Muscle layer of colon (tissue), 2 donors: ENCODE results near the gene AFTPH.

Source experiments
- H3K27ac ChIP-seq: one replicate; pipeline ENCODE4 v1.7.0; 2013; ENCODE audit warnings: low read depth, mild to moderate bottlenecking, low read length, moderate library complexity
- H3K27me3 ChIP-seq, 2 donors: one replicate each; pipeline ENCODE4 v1.7.0; 2013; ENCODE audit warnings: low read length in 2 of 2, mild to moderate bottlenecking in 2 of 2; ENCODE audit not compliant: insufficient read depth in 2 of 2, control insufficient read depth in 1 of 2
- H3K36me3 ChIP-seq: one replicate; pipeline ENCODE4 v1.7.0; 2013; ENCODE audit warnings: mild to moderate bottlenecking, low read length; ENCODE audit not compliant: insufficient read depth
- H3K4me1 ChIP-seq: one replicate; pipeline ENCODE4 v1.7.0; 2013; ENCODE audit warnings: mild to moderate bottlenecking, low read length; ENCODE audit not compliant: insufficient read depth
- H3K4me3 ChIP-seq, 2 donors: one replicate each; pipeline ENCODE4 v1.7.0; 2013; ENCODE audit warnings: low read length in 2 of 2, low read depth in 1 of 2, mild to moderate bottlenecking in 1 of 2, moderate library complexity in 1 of 2
- H3K9ac ChIP-seq: one replicate; pipeline ENCODE4 v1.7.0; 2013; ENCODE audit warnings: low read length
- H3K9me3 ChIP-seq: one replicate; pipeline ENCODE4 v1.7.0; 2013; ENCODE audit warnings: mild to moderate bottlenecking, low read length
- donor health status: abdominal sarcoma.
- donor health status: Adenocarcinoma of cecum.

AFTPH gene

DNA sequence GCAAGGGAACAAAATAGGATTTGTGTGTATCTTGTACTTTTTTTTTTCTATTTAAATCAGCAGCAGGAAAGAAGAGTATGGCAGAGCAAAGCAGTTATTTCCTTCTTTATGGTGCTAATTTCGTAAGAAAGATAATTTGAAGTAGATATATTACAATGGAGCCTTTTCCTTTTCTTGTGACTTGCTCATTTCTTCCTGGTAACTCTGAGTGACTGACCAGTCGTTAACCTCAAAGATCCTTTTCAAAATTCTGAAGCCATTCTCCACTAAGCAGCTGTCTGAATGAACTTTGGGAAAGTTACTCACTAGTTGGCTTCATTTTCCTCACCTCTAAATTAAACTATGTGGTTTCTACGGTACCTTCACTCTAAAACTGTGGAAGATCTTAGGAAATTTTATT lies 24.6 kb downstream of the AFTPH start:
- Histone ChIP-seq H3K36me3 (peaks cover 4% of the 10 kb centered on the region), H3K9ac (no peak overlapping the region), H3K4me1 (peaks cover 9% of the 10 kb centered on the region), H3K27me3 (no peaks in the 10 kb centered on the region), H3K9me3 (no peaks in the 10 kb centered on the region), H3K4me3 (no peak overlapping the region), H3K27ac (no peak overlapping the region)

DNA sequence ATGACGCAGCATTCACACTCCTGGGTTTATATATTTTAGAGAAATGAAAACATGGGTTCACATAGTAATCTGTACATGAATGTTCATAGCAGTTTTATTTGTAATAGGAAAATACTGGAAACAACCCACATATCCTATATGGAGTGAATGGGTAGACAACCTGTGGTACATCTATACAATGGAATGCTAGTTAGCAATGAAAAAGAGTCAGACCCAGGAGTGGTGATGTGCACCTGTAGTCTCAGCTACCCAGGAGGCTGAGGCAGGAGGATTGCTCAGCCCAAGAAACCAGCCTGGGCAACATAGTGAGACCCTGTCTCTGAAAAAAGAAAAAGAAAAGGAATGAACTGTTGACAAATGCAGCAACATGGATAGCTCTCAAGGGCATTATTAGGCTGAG lies 25.9 kb downstream of the AFTPH start:
- H3K27me3 ChIP-seq: no peaks in the 10 kb centered on the region

DNA sequence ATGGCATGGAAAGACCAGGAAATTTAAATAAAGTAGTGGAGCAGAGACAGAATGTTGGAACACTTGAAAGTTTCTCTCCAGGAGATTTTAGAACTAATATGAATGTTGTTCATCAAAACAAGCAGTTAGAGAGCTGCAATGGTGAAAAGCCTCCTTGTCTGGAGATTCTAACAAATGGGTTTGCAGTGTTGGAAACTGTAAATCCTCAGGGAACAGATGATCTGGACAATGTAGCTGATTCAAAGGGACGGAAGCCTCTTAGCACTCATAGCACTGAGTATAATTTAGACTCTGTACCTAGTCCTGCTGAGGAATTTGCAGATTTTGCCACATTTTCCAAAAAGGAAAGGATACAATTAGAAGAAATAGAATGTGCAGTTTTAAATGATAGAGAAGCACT lies 27.7 kb downstream of the AFTPH start:
- Histone ChIP-seq H3K27me3 (no peaks in the 10 kb centered on the region), H3K4me1 (peaks cover 5% of the 10 kb centered on the region), H3K4me3 (no peak overlapping the region), H3K9me3 (no peaks in the 10 kb centered on the region), H3K27ac (no peak overlapping the region), H3K36me3 (peaks cover 4% of the 10 kb centered on the region), H3K9ac (no peak overlapping the region)

More for the DNA sequence above, 25.9 kb downstream of the AFTPH start:
- peaks cover 4% of the 10 kb centered on the region for H3K36me3 ChIP-seq
- H3K9ac ChIP-seq: no peak overlapping the region
- H3K4me3 ChIP-seq: no peak overlapping the region
- H3K27ac ChIP-seq: no peak overlapping the region
- peaks cover 5% of the 10 kb centered on the region for H3K4me1 ChIP-seq
- H3K9me3 ChIP-seq: no peaks in the 10 kb centered on the region

DNA sequence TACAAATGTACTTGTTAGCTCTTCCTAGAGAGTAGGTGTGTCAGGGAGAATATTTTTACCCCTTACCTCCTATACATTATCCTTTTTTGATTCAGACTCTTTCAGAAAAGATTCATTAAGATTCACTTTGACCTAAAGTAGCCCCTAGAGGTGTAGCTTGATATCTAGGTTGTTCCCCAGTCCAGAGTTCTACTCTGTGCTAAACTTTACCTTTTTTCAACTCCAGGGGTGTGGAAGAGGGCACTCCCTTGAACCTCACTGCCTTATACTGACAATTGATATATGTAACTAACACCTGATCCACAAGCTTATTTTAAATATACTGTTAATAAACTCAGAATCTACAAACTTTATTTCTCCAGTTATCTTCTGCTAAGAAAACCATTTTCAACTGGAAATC lies 30.0 kb downstream of the AFTPH start:
- no peak overlapping the region for H3K4me3 ChIP-seq
- H3K9ac ChIP-seq: no peak overlapping the region
- H3K36me3 ChIP-seq: peaks cover 4% of the 10 kb centered on the region
- H3K27me3 ChIP-seq: no peaks in the 10 kb centered on the region
- no peaks in the 10 kb centered on the region for H3K9me3 ChIP-seq
- H3K4me1 ChIP-seq: no peaks in the 10 kb centered on the region
- H3K27ac ChIP-seq: no peak overlapping the region

DNA sequence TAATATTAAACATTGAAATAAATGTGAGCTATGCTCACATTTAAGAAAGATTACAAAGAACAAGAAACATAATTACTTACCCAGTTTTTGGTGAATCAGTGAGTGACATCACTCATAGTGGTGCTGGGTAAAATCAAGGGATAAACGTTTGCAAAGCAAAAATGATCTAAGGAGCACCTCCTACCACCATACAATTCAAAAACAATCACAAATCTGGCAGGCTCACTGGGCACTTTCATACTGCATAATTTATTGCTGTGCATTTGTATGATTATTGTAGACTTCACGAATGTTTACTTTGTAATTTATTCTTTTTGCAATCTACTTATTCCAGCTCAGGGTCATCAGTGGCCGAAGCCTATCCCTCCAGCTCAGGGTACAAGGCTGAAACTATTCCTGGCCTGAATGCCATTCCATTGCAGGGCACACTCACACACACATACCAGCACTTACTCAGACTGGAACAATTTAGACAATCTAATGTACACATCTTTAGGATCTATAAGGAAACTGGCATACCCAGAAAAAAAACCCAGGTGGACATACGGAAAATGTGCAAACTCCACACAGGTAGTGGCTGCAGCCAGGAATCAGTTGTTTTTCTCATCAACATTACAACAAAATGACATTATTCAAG lies 34.4 kb downstream of the AFTPH start:
- Histone ChIP-seq H3K36me3 (no peaks in the 10 kb centered on the region), H3K27ac (no peak overlapping the region), H3K4me3 (no peak overlapping the region), H3K9me3 (no peaks in the 10 kb centered on the region), H3K27me3 (no peaks in the 10 kb centered on the region), H3K9ac (no peak overlapping the region), H3K4me1 (peaks cover 8% of the 10 kb centered on the region)

DNA sequence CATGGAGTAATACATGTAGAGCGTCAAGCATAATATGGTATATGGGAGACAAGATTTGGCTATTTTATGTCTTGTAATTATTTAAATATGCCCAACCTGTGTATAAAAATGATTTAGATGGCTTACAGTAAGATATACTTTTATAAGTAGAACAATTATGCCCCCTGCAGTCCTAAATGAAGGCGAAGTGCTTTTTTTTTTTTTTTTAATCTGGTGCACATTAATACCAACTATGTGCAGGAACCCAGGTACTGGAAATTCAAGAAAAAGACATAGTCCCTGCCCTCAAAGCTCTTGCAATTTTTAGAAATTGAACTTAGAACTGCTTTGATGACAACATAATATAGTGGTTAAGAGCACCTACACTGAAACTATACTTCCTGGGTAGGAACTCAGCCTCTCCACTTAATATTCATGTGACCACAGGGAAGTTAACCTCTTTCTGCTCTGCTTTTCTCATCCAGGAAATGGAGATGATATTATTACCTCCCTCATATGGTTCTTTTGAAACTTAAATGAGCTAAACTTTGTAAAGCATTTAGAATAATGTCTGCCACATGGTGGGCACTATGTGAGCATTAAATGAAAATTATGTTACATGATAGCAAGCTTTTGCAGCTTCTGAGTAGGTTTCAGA lies 38.1 kb downstream of the AFTPH start:
- Histone ChIP-seq H3K36me3 (no peaks in the 10 kb centered on the region), H3K27me3 (no peaks in the 10 kb centered on the region), H3K9me3 (no peaks in the 10 kb centered on the region), H3K9ac (no peak overlapping the region), H3K4me3 (no peak overlapping the region), H3K4me1 (peaks cover 8% of the 10 kb centered on the region), H3K27ac (no peak overlapping the region)

DNA sequence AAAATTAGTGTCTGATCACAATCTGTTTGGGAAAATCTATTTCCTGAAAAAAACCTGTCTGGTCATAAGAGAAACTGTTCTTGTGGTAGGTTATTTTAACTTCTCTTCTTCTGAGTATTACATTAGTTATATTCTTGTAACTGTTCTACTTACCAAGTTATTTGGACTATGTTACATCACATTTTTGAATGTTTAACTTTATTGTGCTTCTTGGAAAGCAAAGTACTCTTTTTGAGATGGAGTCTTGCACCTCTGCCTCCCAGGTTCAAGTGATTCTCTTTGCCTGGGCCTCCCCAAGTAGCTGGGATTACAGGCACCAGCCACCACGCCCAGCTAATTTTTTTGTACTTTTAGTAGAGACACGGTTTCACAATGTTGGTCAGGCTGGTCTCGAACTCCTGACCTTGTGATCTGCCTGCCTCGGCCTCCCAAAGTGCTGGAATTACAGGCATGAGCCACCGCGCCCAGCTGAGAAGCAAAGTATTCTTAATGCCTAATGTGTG lies 39.4 kb downstream of the AFTPH start:
- Histone ChIP-seq H3K4me1 (peaks cover 8% of the 10 kb centered on the region), H3K27me3 (no peaks in the 10 kb centered on the region), H3K9ac (no peak overlapping the region), H3K4me3 (no peak overlapping the region), H3K36me3 (no peaks in the 10 kb centered on the region), H3K27ac (no peak overlapping the region), H3K9me3 (no peaks in the 10 kb centered on the region)

DNA sequence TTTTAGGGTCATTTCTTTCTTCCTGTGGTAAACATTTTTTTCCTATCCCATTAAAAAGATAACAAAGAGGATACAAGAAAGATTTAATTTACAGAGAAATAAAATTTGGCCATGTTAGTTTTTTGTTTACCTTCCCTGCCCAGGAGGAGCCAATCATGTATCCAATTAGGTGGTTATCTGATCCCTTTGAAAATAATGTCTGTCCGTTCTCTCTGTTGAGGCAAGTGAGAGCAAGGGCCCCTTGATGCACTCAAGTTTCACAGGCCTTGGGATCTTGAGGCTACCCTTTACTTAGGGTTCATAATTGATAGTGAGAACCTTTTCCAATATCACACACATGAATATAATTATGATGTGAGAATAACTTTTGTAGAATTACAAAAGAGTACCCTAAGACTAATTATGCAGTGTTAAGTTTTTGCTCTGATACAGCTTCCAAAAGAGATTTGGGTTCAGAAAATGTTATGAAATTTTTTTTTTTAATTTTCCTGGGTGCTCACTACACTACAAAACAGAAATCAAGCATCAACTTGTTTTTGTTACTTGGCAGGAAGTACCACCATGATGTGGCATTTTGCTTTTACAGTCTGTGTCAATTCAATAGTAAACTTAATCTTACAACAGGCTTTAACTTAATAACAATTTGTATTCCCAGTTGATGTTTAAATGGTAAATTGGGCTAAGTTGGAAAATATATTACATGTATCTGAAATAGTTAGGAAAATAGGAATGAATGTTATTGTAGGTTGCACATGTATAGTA lies 42.0 kb downstream of the AFTPH start:
- H3K9me3 ChIP-seq: no peaks in the 10 kb centered on the region
- H3K27me3 ChIP-seq: no peaks in the 10 kb centered on the region
- no peak overlapping the region for H3K4me3 ChIP-seq
- no peak overlapping the region for H3K27ac ChIP-seq
- H3K36me3 ChIP-seq: peaks cover 8% of the 10 kb centered on the region
- H3K4me1 ChIP-seq: peaks cover 8% of the 10 kb centered on the region
- no peak overlapping the region for H3K9ac ChIP-seq

DNA sequence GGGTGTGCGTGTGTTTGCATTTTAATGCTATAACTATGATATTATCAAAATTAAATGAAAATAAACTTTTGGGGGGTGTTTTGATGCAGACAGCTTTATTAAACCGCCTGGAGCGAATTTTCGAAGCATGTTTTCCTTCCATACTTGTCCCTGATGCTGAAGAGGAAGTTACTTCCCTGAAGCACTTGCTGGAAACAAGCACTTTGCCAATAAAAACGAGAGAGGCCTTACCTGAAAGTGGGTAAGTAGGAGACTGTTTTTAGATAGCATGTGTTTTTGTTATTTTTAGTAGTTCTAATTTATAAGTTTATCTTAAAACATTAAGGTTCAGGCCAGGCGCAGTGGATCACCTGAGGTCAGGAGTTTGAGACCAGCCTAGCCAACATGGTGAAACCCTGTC lies 43.3 kb downstream of the AFTPH start:
- no peak overlapping the region for H3K4me3 ChIP-seq
- H3K9ac ChIP-seq: no peak overlapping the region
- peaks cover under 1% of the 10 kb centered on the region for H3K4me1 ChIP-seq

DNA sequence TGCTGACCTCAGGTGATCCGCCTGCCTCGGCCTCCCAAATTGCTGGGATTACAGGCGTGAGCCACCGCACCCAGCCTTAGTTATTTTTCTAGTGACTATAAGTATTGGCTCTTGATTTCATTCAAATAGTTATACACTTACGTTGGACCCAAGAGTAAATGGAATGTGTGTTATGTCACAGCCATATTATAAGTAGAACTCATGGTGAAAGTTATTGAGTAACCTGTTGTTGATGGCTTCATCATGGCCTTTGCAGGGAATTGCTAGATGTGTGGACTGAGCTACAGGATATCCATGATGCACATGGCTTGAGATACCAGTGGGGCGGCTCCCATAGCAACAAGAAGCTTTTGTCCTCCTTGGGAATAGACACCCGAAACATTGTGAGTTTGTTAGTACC lies 44.7 kb downstream of the AFTPH start:
- Histone ChIP-seq H3K4me1 (no peaks in the 10 kb centered on the region), H3K4me3 (no peak overlapping the region), H3K36me3 (peaks cover 19% of the 10 kb centered on the region)

More for the DNA sequence above, 43.3 kb downstream of the AFTPH start:
- Histone ChIP-seq H3K27me3 (no peaks in the 10 kb centered on the region), H3K9me3 (no peaks in the 10 kb centered on the region), H3K27ac (no peak overlapping the region), H3K36me3 (peaks cover 11% of the 10 kb centered on the region)

DNA sequence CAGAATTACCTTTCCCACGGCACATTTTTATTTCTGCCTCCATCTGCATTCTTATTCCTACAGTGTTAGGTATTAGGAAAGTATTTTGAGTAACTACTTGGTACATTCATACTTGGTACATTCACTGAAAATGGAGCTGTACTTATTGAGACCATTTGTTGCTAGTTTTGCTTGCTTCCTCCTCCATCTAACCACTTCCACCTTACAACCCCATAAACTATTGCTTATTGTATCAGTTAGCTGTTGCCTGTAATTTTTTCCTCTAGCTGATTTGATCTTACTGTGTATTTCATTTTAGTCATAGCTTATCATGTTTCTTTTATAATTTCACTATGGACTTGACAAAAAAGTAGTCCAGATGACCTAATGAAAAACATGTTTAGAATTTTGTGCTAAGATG lies 50.7 kb downstream of the AFTPH start:
- no peaks in the 10 kb centered on the region for H3K27me3 ChIP-seq
- H3K27ac ChIP-seq: no peak overlapping the region
- no peaks in the 10 kb centered on the region for H3K4me1 ChIP-seq
- no peak overlapping the region for H3K9ac ChIP-seq
- peaks cover 32% of the 10 kb centered on the region for H3K36me3 ChIP-seq
- H3K4me3 ChIP-seq: no peak overlapping the region
- no peaks in the 10 kb centered on the region for H3K9me3 ChIP-seq

More for the DNA sequence above, 44.7 kb downstream of the AFTPH start:
- no peak overlapping the region for H3K27ac ChIP-seq
- no peaks in the 10 kb centered on the region for H3K9me3 ChIP-seq
- no peaks in the 10 kb centered on the region for H3K27me3 ChIP-seq
- no peak overlapping the region for H3K9ac ChIP-seq
